Endothelial cell of umbilical vein (primary cell): ENCODE data around the gene NPDC1. TPM values are rescaled to one million over a fixed set of nuclear protein-coding genes. Genes with fewer than 3 reads are reported as not detected.

Source experiments
- BruUV-seq: library from RNA; stranded (reverse); fragments of 400-500 nt; replicated peaks from 2 replicates; lab custom pipeline; 2021; lab: Mats Ljungman, UMichigan
- CTCF ChIA-PET: fragments of 300-600, 350-600 bp; sonication (Branson Sonifier 250); formaldehyde crosslinking; loops from one replicate; lab custom pipeline; 2021; ENCODE audit warnings: antibody characterized with exemption, inconsistent platforms; lab: Charles Lee
- POLR2A ChIA-PET: fragments of 300-600, 350-600 bp; sonication (Branson Sonifier 250); formaldehyde crosslinking; loops from one replicate; lab custom pipeline; 2021; ENCODE audit warnings: antibody characterized with exemption, inconsistent platforms; lab: Charles Lee
- DNase-seq: peaks from one replicate; pipeline ENCODE4 v3.0.0-alpha.2; 2011; ENCODE audit warnings: low read depth, low spot score
- FAIRE-seq: peaks from 2 replicates; lab custom pipeline; 2011; peaks lifted over from hg19 to GRCh38; lab: Jason Lieb, UNC
- H2AFZ ChIP-seq: 2 replicates; pipeline ENCODE4 v1.6.0; 2012; ENCODE audit warnings: low read depth, low read length, control low read depth, inconsistent platforms
- H3K27ac ChIP-seq: 2 replicates; pipeline ENCODE4 v1.5.1; 2011; ENCODE audit warnings: low read depth, mild to moderate bottlenecking, control low read depth, low read length, moderate library complexity; ENCODE audit not compliant: insufficient read depth
- H3K27me3 ChIP-seq, 2 experiments: 2 replicates each; pipeline versions ENCODE4 v1.6.0 to v1.6.1; 2011; ENCODE audit warnings: low read length in 2 of 2, mixed read lengths in 1 of 2; ENCODE audit not compliant: control insufficient read depth in 2 of 2, insufficient read depth in 2 of 2
- H3K36me3 ChIP-seq, 2 experiments: 2 replicates in 1 of 2; 3 replicates in 1 of 2; pipeline ENCODE4 v1.5.1; 2011; ENCODE audit warnings: low read length in 2 of 2, mild to moderate bottlenecking in 1 of 2, moderate library complexity in 1 of 2; ENCODE audit not compliant: control insufficient read depth in 2 of 2, insufficient read depth in 2 of 2; ENCODE audit errors: extremely low read depth in 1 of 2
- H3K4me1 ChIP-seq: 3 replicates; pipeline ENCODE4 v1.5.1; 2011; ENCODE audit warnings: mild to moderate bottlenecking, low read length; ENCODE audit not compliant: control insufficient read depth, insufficient read depth; ENCODE audit errors: extremely low read depth
- H3K4me2 ChIP-seq: 2 replicates; pipeline ENCODE4 v1.6.1; 2011; ENCODE audit warnings: low read length, control low read depth, mixed read lengths; ENCODE audit not compliant: insufficient read depth
- H3K4me3 ChIP-seq, 3 experiments: fragments of 200-600 bp in 1 of 3; sonication (generic), shearing (Covaris generic) in 1 of 3; replicated peaks in 1 of 3; 2 replicates each; pipeline ENCODE4 v1.5.1; 2011 to 2016; ENCODE audit warnings: control low read depth in 3 of 3, low read length in 3 of 3, mild to moderate bottlenecking in 2 of 3, inconsistent platforms in 1 of 3, low read depth in 1 of 3, moderate library complexity in 1 of 3; ENCODE audit not compliant: insufficient read depth in 1 of 3
- H3K79me2 ChIP-seq: 2 replicates; pipeline ENCODE4 v1.6.0; 2012; ENCODE audit warnings: low read length, inconsistent platforms; ENCODE audit not compliant: control insufficient read depth, insufficient read depth
- H3K9ac ChIP-seq: replicated peaks from 2 replicates; pipeline ENCODE3; 2011; ENCODE audit warnings: low read length, control low read depth; ENCODE audit not compliant: insufficient read depth; ENCODE audit errors: extremely low read depth
- H3K9me1 ChIP-seq: replicated peaks from 3 replicates; pipeline ENCODE4 v1.6.0; 2011; ENCODE audit warnings: mild to moderate bottlenecking, low read length; ENCODE audit not compliant: control insufficient read depth, insufficient read depth; ENCODE audit errors: extremely low read depth
- H3K9me3 ChIP-seq: replicated peaks from 2 replicates; pipeline ENCODE4 v1.5.1; 2012; ENCODE audit warnings: low read length, inconsistent platforms; ENCODE audit not compliant: control insufficient read depth, insufficient read depth
- H4K20me1 ChIP-seq: replicated peaks from 2 replicates; pipeline ENCODE3; 2011; ENCODE audit warnings: mild to moderate bottlenecking, low read length; ENCODE audit not compliant: control insufficient read depth, insufficient read depth; ENCODE audit errors: extremely low read depth
- CTCF ChIP-seq, 2 donors: IDR thresholded peaks; 1 replicate in 1 of 2; 2 replicates in 1 of 2; pipeline ENCODE4 v1.5.1; 2011; ENCODE audit warnings: low read length in 2 of 2, mild to moderate bottlenecking in 2 of 2, moderate library complexity in 2 of 2, control low read depth in 1 of 2, inconsistent platforms in 1 of 2, low read depth in 1 of 2; ENCODE audit not compliant: insufficient read depth in 1 of 2; ENCODE audit errors: extremely low read depth in 1 of 2
- FOS ChIP-seq: IDR thresholded peaks from 2 replicates; pipeline ENCODE4 v1.6.1; 2011; ENCODE audit warnings: mild to moderate bottlenecking, low read length, moderate library complexity, borderline replicate concordance; ENCODE audit not compliant: insufficient read depth
- GATA2 ChIP-seq: IDR thresholded peaks from 2 replicates; pipeline ENCODE4 v1.7.0; 2011; ENCODE audit warnings: low read depth, mild to moderate bottlenecking, moderate library complexity, mixed read lengths, low read length; ENCODE audit not compliant: insufficient read length, insufficient read depth
- JUN ChIP-seq: IDR thresholded peaks from 2 replicates; pipeline ENCODE4 v1.6.1; 2011; ENCODE audit warnings: borderline replicate concordance, low read depth; ENCODE audit not compliant: insufficient read length, insufficient read depth
- MYC ChIP-seq: IDR thresholded peaks from one replicate; pipeline ENCODE4 v1.6.1; 2011; ENCODE audit warnings: mild to moderate bottlenecking, low read depth, low read length
- POLR2AphosphoS5 ChIP-seq: IDR thresholded peaks from 2 replicates; pipeline ENCODE4 v1.6.1; 2012; ENCODE audit warnings: low read depth, mild to moderate bottlenecking, control low read depth, low read length, moderate library complexity; ENCODE audit not compliant: insufficient read depth
- dilution Hi-C: fragments of 300-500 bp; cut with MboI; formaldehyde crosslinking; loops from one replicate; pipeline ENCODE4 v1.15.0; 2019; ENCODE audit warnings: low sequenced_read_pairs; ENCODE audit not compliant: extremely low pct_ligation_motif_present
- intact Hi-C: fragments of 100-400 bp; cut with micrococcal nuclease; formaldehyde crosslinking; loops from one replicate; pipeline ENCODE4 v1.10.0; 2022
- polyA plus RNA-seq, 4 experiments: library from polyadenylated mRNA; depleted of rRNA in 3 of 4; stranded (reverse) in 3 of 4; unstranded in 1 of 4; fragments of >200 nt; gene quantifications; 2 replicates each; pipeline versions ENCODE4 v1.2.1 to v1.2.3, GENCODE V29; 2011 to 2012; ENCODE audit warnings: missing spikeins in 1 of 4
- total RNA-seq: library from RNA; stranded (reverse); gene quantifications from 2 replicates; pipeline ENCODE4 v1.2.3, GENCODE V29; 2021

NPDC1 gene
- total and polyA plus RNA-seq, 2 donors (not counting 3 experiments of a cell fraction or from before 2014, with no cell fraction given) = 115 to 181 TPM

DNA sequence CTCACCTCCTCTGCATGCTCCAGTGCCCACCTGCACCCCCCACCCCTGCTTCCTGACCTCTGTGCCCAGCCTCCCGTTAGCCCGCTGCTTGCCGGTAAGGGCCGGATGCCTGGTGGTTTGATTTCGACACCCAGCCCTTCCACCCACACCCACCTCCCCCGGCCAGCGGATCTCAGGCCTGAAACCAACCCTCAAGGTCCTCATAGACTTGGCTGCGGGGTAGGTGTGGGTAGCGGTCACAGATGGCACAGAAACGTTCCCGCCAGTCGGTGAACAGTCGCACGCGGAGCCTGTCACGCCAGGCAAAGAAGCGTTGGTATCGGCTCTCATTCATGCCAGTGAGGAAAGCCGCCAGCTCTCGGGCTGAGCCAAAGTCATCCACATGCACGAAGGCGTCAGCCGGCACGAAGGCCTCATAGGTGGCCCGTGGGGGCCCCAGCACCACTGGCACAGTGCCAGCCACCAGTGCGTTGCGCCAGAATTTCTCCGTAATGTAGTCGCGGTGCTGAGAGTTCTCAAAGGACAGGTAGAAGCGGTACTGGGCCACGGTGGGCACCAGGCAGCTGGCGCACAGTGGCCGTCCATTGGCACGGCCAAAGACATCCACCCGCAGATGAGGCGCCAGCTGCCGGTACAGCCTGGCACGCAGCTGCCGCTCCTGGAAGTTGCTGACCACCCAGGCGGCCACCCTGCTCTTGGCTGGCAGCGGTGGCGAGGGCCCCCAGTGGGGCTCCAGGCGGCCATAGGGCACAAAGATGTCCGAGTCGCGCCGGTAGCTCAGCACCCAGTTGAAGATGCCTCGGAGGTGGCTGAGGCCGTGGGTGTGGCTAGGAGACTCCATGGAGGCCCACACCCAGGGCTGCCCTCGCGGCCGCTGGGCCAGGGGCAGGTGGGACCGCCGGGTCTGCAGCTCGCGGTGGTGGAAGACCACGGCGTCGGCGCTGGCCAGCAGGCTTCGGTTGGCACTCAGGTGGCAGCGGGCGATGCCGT is 15.1 kb downstream of the NPDC1 start:
- peaks cover 12% of the 10 kb centered on the region for H3K4me1 ChIP-seq
- H3K27me3 ChIP-seq = no peaks in the 10 kb centered on the region
- H3K4me3 ChIP-seq = no peak overlapping the region
- H3K9me1 ChIP-seq = no peaks in the 10 kb centered on the region
- TF ChIP-seq CTCF (IDR thresholded peaks at IDR 0.05; ENCODE audit: extremely low read depth in 1 of 2, insufficient read depth in 1 of 2, low read depth in 1 of 2, low read length in 2 of 2) (no peak), FOS (no peak), JUN (no peak), POLR2AphosphoS5 (no peak), MYC (no peak), GATA2 (no peak)
- H4K20me1 ChIP-seq = no peaks in the 10 kb centered on the region
- H3K27ac ChIP-seq = no peak overlapping the region
- no peaks in the 10 kb centered on the region for H3K79me2 ChIP-seq
- no peaks in the 10 kb centered on the region for H3K36me3 ChIP-seq
- BruUV-seq = no TSS peak
- FAIRE-seq (no peak), DNase-seq (no peak)
- CTCF ChIA-PET = interaction anchor here (1.9 to 4.5 kb wide), 4 partner anchors 12 to 83 kb away, joined by 6 to 28 read pairs (median 20); partner anchors contain the start of gene CLIC3
- intact Hi-C loops = no loop called here
- dilution Hi-C loops = no loop called here
- H3K9ac ChIP-seq = no peak overlapping the region
- no peaks in the 10 kb centered on the region for H3K9me3 ChIP-seq
- H2AFZ ChIP-seq = no peak overlapping the region
- no peak overlapping the region for H3K4me2 ChIP-seq
- POLR2A ChIA-PET = no interaction called here
